Thoracic aorta (tissue), 2 donors: ENCODE data around the gene TYRO3. TPM values are rescaled to one million over a fixed set of nuclear protein-coding genes. Genes with fewer than 3 reads are reported as not detected.

ENCODE experiments used
- ATAC-seq: fragments of 150-250 bp; one replicate; pipeline ENCODE4 v1.8.0; 2017; ENCODE audit warnings: low read depth; ENCODE audit not compliant: insufficient number of reproducible peaks, low FRiP score
- DNase-seq: peaks from one replicate; pipeline ENCODE4 v3.0.0-alpha.2; 2020; ENCODE audit warnings: low spot score
- H3K27ac ChIP-seq, 2 donors: fragments of 200-600 bp; sonication (generic); 1 replicate in 1 of 2; 2 replicates in 1 of 2; pipeline ENCODE4 v1.5.1; 2016; ENCODE audit warnings: mild to moderate bottlenecking in 2 of 2, moderate library complexity in 2 of 2
- H3K27me3 ChIP-seq: fragments of 200-600 bp; sonication (generic); replicated peaks from 2 replicates; pipeline ENCODE4 v1.6.0; 2016; ENCODE audit warnings: mild to moderate bottlenecking; ENCODE audit not compliant: insufficient read depth
- H3K36me3 ChIP-seq: fragments of 200-600 bp; sonication (generic); one replicate; pipeline ENCODE4 v1.5.1; 2016
- H3K4me1 ChIP-seq, 2 donors: fragments of 200-600 bp; sonication (generic); 1 replicate in 1 of 2; 2 replicates in 1 of 2; pipeline versions ENCODE4 v1.5.1 to v1.6.0; 2016; ENCODE audit warnings: low read depth in 2 of 2, mild to moderate bottlenecking in 1 of 2; ENCODE audit not compliant: control insufficient read depth in 1 of 2
- H3K4me3 ChIP-seq: fragments of 200-600 bp; sonication (generic); 2 replicates; pipeline ENCODE4 v1.5.1; 2016; ENCODE audit warnings: mild to moderate bottlenecking
- H3K9me3 ChIP-seq: fragments of 200-600 bp; sonication (generic); 2 replicates; pipeline ENCODE4 v1.5.1; 2016
- CTCF ChIP-seq: fragments of 200-600 bp; sonication (generic); IDR thresholded peaks from one replicate; pipeline ENCODE4 v1.5.1; 2019; ENCODE audit warnings: antibody characterized with exemption
- total RNA-seq, 2 donors: library from RNA; depleted of rRNA; stranded (reverse); fragments of >200 nt; gene quantifications; one replicate each; pipeline versions ENCODE4 v1.1.0 to v1.2.3, GENCODE V29; 2016

TYRO3 gene
- total RNA-seq: 1 to 10 TPM; 5.4 to 8.8 TPM

- peaks cover 4 to 26% of the 10 kb centered on the region in 2 donors for H3K4me1 ChIP-seq
- no peak for TF ChIP-seq CTCF
- peak; percentile 17 for ATAC-seq
- no peaks in the 10 kb centered on the region for H3K27me3 ChIP-seq
- H3K27ac ChIP-seq: peak within 1 kb of the TSS in 1 of 2 donors; percentile 32
- H3K4me3 ChIP-seq: peak within 1 kb of the TSS; percentile 83
- no peak for DNase-seq
- no peaks in the 10 kb centered on the region for H3K9me3 ChIP-seq
- no peaks in the 10 kb centered on the region for H3K36me3 ChIP-seq
These were observed at the start of gene TYRO3 for GRCh38 chr15:41558400-41559238. Gene TYRO3 (plus strand): TSS chr15:41559212. CDS start chr15:41559258, 46 bp downstream.

- Histone ChIP-seq H3K27ac (no peak overlapping the region), H3K4me1 (peaks cover 18 to 25% of the 10 kb centered on the region in 2 donors), H3K9me3 (no peaks in the 10 kb centered on the region), H3K4me3 (no peak overlapping the region), H3K27me3 (peaks cover 16% of the 10 kb centered on the region), H3K36me3 (no peaks in the 10 kb centered on the region)
- TF ChIP-seq CTCF: no peak
- DNase-seq: no peak
- ATAC-seq: no peak
These were observed 48.3 kb upstream of the TYRO3 start for GRCh38 chr15:41510728-41511127.

- Histone ChIP-seq H3K4me3 (peak overlapping the region; percentile 61), H3K4me1 (peaks cover 18 to 25% of the 10 kb centered on the region in 2 donors), H3K9me3 (no peaks in the 10 kb centered on the region), H3K27me3 (peaks cover 16% of the 10 kb centered on the region), H3K36me3 (no peaks in the 10 kb centered on the region), H3K27ac (no peak overlapping the region)
- ATAC-seq (no peak), DNase-seq (no peak)
- TF ChIP-seq CTCF: no peak
These were observed 47.6 kb upstream of the TYRO3 start for GRCh38 chr15:41511331-41511898.

GRCh38 chr15:41511899-41512369, 47.1 kb upstream of the TYRO3 start:
- DNase-seq: no peak
- peaks cover 18 to 25% of the 10 kb centered on the region in 2 donors for H3K4me1 ChIP-seq
- no peak overlapping the region for H3K27ac ChIP-seq
- TF ChIP-seq CTCF: no peak
- ATAC-seq: no peak
- H3K36me3 ChIP-seq: no peaks in the 10 kb centered on the region
- H3K9me3 ChIP-seq: no peaks in the 10 kb centered on the region
- H3K4me3 ChIP-seq: peak overlapping the region; percentile 61
- peaks cover 16% of the 10 kb centered on the region for H3K27me3 ChIP-seq

- Histone ChIP-seq H3K36me3 (no peaks in the 10 kb centered on the region), H3K4me1 (peaks cover 18 to 25% of the 10 kb centered on the region in 2 donors), H3K27me3 (peaks cover 16% of the 10 kb centered on the region), H3K27ac (peak overlapping the region in 1 of 2 donors; percentile 38), H3K4me3 (peak overlapping the region; percentile 61), H3K9me3 (no peaks in the 10 kb centered on the region)
- ATAC-seq (no peak), DNase-seq (no peak)
- no peak for TF ChIP-seq CTCF
These were observed 46.5 kb upstream of the TYRO3 start for GRCh38 chr15:41512512-41512939.
